ENCODE results near the gene SLC35A4.

DNA sequence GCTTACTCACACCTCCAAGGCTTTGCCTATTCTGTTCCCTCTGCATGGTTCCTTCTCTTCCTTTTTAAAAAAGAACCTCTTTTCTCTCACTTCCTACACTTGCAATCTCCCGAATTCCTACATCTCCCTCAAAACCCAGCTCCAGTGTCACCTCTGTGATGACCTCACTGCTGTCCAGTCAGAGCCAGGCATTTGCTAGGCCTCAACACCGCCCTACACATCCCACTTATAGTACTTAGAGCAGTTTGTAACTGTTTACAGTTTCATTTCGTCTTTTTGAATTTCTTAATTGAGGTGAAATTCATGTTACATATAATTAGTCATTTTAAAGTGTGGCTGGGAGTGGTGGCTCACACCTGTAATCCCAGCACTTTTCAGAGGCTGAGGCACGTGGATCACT, 37.5 kb downstream of the SLC35A4 start:
- no peak for TF ChIP-seq POLR2A (IDR thresholded peaks at IDR 0.05)
- no peak for TF ChIP-seq POLR2AphosphoS5 (IDR thresholded peaks at IDR 0.05)
